Measurements from ENCODE around the gene MSRB3. TPM values are rescaled to one million over a fixed set of nuclear protein-coding genes. Genes with fewer than 3 reads are reported as not detected.

Gene MSRB3
- total and polyA plus RNA-seq, 7 donors = 6.2 to 232 (median 159) TPM

DNA sequence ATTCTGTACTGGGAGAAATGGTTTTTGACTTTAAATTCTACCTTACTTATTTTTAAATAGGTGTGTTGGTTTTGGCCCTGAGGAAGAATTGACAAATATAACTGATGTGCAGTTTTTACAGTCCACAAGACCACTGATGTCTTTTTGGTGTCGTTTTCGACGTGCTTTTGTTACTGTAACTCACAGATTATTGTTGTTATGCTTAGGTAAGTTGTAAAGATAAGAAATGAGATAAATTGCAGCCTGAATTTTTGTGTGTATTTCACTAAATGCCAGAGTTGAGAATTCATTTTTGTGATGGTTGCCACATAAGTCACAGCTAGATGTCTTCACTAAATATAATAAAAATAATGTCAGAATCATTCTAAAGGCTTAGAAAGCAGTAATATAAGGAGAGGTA is 39.9 kb upstream of the MSRB3 start:
- Histone ChIP-seq H3K9me3 (no peaks in the 10 kb centered on the region), H3K27ac (no peak overlapping the region), H3K36me3 (peaks cover 0 to 36% (median 4%) of the 10 kb centered on the region in 4 donors), H3K4me1 (no peaks in the 10 kb centered on the region), H3K4me3 (no peak overlapping the region), H3K27me3 (no peaks in the 10 kb centered on the region)
- WGBS, 2 donors = 37 to 74% methylated on average over 3 of the region's 3 CpGs
- no peak for TF ChIP-seq POLR2A (IDR thresholded peaks at IDR 0.05)
- TF ChIP-seq, protein P1, sequence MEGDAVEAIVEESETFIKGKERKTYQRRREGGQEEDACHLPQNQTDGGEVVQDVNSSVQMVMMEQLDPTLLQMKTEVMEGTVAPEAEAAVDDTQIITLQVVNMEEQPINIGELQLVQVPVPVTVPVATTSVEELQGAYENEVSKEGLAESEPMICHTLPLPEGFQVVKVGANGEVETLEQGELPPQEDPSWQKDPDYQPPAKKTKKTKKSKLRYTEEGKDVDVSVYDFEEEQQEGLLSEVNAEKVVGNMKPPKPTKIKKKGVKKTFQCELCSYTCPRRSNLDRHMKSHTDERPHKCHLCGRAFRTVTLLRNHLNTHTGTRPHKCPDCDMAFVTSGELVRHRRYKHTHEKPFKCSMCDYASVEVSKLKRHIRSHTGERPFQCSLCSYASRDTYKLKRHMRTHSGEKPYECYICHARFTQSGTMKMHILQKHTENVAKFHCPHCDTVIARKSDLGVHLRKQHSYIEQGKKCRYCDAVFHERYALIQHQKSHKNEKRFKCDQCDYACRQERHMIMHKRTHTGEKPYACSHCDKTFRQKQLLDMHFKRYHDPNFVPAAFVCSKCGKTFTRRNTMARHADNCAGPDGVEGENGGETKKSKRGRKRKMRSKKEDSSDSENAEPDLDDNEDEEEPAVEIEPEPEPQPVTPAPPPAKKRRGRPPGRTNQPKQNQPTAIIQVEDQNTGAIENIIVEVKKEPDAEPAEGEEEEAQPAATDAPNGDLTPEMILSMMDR (IDR thresholded peaks at IDR 0.05) = no peak
- TF ChIP-seq EP300 (IDR thresholded peaks at IDR 0.05) = no peak
- TF ChIP-seq POLR2AphosphoS5 (IDR thresholded peaks at IDR 0.05) = no peak
- intact Hi-C loops (cut with DNase I) = no loop called here
- no peak for DNase-seq

DNA sequence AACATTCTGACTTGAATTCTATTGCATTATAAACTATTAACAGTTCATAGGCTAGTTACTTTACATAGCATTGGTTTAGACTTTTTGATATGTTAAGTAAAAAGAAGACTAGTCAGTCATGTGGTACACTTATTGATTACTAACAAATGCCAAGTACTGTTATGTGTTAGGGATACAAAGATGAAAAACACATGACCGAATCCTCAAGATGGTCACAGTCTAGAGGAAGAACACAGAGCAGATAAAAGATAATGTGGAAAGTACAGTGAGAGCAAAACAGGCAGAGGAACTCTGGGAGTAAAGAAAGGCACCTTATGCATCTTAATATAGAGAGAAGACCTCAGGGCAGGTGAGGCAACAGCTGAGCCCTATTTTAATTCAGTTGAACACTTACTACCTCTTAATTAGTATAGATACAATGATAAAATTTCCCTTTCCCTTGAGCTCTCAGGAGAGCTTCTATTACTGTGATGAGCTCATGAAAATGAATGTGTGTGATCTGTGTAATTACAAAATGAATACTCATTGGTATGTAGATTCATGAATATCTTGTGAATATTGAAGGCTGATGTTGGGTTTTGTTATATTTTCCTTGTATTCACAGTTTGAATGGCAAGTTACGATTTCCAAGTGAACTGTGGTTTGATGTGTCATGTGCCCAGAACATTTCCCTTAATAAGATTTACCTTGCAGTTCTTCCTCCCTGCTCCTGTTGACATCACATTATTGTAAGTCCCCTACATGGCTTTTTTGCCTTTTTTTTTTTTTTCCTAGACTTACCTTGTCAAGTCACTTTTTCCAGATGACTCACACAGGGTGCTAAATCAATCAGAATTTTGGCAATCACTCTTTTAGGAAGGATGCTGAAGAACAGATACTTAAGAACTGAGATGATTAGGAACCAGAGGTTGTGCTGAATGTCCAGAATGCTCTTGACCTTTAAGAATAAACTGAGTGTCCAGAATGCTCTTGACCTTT is 29.5 kb upstream of the MSRB3 start:
- intact Hi-C loops (cut with DNase I) = no loop called here
- Histone ChIP-seq H3K27me3 (no peaks in the 10 kb centered on the region), H3K27ac (no peak overlapping the region), H3K36me3 (peaks cover 0 to 27% (median 5%) of the 10 kb centered on the region in 4 donors), H3K4me1 (no peaks in the 10 kb centered on the region), H3K9me3 (no peaks in the 10 kb centered on the region), H3K4me3 (no peak overlapping the region)
- TF ChIP-seq, protein P1 (IDR thresholded peaks at IDR 0.05) = no peak
- TF ChIP-seq EP300 (IDR thresholded peaks at IDR 0.05) (no peak), POLR2A (IDR thresholded peaks at IDR 0.05) (no peak), POLR2AphosphoS5 (IDR thresholded peaks at IDR 0.05) (no peak)
- no peak for DNase-seq
- WGBS, 2 donors = 89 to 97% methylated on average over 2 of the region's 2 CpGs

DNA sequence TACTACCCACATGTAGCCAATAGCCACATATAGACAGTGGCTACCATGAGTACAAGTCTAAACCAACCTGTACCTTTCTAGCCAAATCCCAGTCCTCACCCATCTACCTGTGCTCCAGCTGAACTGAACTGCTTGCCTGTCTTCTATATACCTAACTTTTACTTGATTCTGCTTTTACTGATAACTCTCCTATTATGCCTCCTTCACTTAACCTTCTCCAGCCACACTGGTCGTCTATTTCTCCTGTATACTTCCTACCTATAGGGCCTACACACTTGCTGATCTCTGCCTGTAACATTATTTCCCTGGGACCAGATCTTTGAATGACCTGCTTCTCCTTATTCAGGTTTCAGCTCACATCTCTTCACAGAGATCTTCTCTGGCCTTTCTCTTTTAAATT is 26.0 kb upstream of the MSRB3 start:
- H3K36me3 ChIP-seq = no peaks in the 10 kb centered on the region
- H3K9me3 ChIP-seq = no peaks in the 10 kb centered on the region
- DNase-seq = no peak
- H3K27me3 ChIP-seq = no peaks in the 10 kb centered on the region
- no peak overlapping the region for H3K4me3 ChIP-seq
- no peak overlapping the region for H3K27ac ChIP-seq
- TF ChIP-seq, protein P1 (IDR thresholded peaks at IDR 0.05) = no peak
- no peak for TF ChIP-seq EP300 (IDR thresholded peaks at IDR 0.05)
- TF ChIP-seq POLR2AphosphoS5 (IDR thresholded peaks at IDR 0.05) = no peak
- TF ChIP-seq POLR2A (IDR thresholded peaks at IDR 0.05) = no peak
- 73 to 82% methylated on average over 1 of the region's 1 CpG for WGBS, 2 donors
- H3K4me1 ChIP-seq = no peaks in the 10 kb centered on the region
- intact Hi-C loops (cut with DNase I) = no loop called here

DNA sequence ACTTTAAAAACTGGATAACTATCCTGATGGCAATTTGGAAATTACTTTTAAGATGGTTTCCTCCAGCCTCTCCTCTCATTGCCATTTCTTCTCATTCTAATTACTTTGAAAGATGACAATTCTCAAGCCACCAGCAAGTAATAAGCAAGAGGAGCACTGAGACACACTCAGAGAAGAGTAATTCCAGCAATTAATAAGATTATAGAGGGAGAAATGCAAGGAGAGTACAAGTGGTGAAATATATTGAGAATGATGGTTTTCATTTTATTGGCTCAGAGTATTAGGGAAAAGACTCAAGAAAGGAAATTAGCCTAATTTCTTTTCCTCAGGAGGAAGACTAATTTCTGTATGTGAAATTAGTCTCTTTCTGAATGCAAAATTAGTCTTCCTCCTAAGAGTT is 20.5 kb upstream of the MSRB3 start:
- H3K27ac ChIP-seq = no peak overlapping the region
- H3K9me3 ChIP-seq = peaks cover 0 to 3% (median 0%) of the 10 kb centered on the region in 4 donors
- TF ChIP-seq EP300 (IDR thresholded peaks at IDR 0.05) (no peak), POLR2AphosphoS5 (IDR thresholded peaks at IDR 0.05) (no peak), POLR2A (IDR thresholded peaks at IDR 0.05) (no peak)
- TF ChIP-seq, protein P1 (IDR thresholded peaks at IDR 0.05) = no peak
- no peaks in the 10 kb centered on the region for H3K4me1 ChIP-seq
- DNase-seq = no peak
- no peaks in the 10 kb centered on the region for H3K36me3 ChIP-seq
- H3K27me3 ChIP-seq = no peaks in the 10 kb centered on the region
- no peak overlapping the region for H3K4me3 ChIP-seq
- intact Hi-C loops (cut with DNase I) = no loop called here
